B cell (primary cell): Measurements from ENCODE around the gene VSTM5. TPM values are rescaled to one million over a fixed set of nuclear protein-coding genes. Genes with fewer than 3 reads are reported as not detected.

Experiments used
- ATAC-seq: fragments of 200-7000 bp; cut with Tn5 transposase; one replicate; pipeline ENCODE4 v1.10.0; 2021; ENCODE audit warnings: low read depth, mild to moderate bottlenecking, moderate number of reproducible peaks, moderate library complexity
- CTCF ChIA-PET: fragments of 350-600 bp; sonication (Branson Sonifier 250); formaldehyde crosslinking; loops from one replicate; lab custom pipeline; 2021; ENCODE audit warnings: antibody characterized with exemption, inconsistent platforms; lab: Charles Lee
- POLR2A ChIA-PET: fragments of 350-600 bp; sonication (Branson Sonifier 250); formaldehyde crosslinking; loops from one replicate; lab custom pipeline; 2021; ENCODE audit warnings: antibody characterized with exemption; lab: Charles Lee
- DNase-seq: peaks from one replicate; pipeline ENCODE4 v3.0.0; 2013
- H2AFZ ChIP-seq: 2 replicates; pipeline ENCODE4 v1.6.1; 2012; ENCODE audit warnings: mild to moderate bottlenecking, low read depth, low read length; ENCODE audit not compliant: insufficient read depth, poor library complexity, severe bottlenecking
- H3K27ac ChIP-seq, 2 donors: 1 replicate in 1 of 2; 2 replicates in 1 of 2; pipeline ENCODE4 v1.5.1; 2012 to 2013; ENCODE audit warnings: low read length in 2 of 2, mild to moderate bottlenecking in 2 of 2, moderate library complexity in 1 of 2
- H3K27me3 ChIP-seq, 4 experiments: fragments of 200-600 bp in 1 of 4; sonication (generic) in 1 of 4; replicated peaks in 1 of 4; 1 replicate in 2 of 4; 2 replicates in 2 of 4; pipeline versions ENCODE4 v1.6.1 to v1.7.0; 2013 to 2016; ENCODE audit warnings: low read length in 3 of 4, mild to moderate bottlenecking in 2 of 4, mixed read lengths in 1 of 4, moderate library complexity in 1 of 4; ENCODE audit not compliant: insufficient read depth in 4 of 4, control insufficient read depth in 3 of 4; ENCODE audit errors: control extremely low read depth in 1 of 4
- H3K36me3 ChIP-seq, 2 experiments: replicated peaks in 1 of 2; 1 replicate in 1 of 2; 2 replicates in 1 of 2; pipeline versions ENCODE4 v1.6.1 to v1.7.1; 2013; ENCODE audit warnings: low read length in 1 of 2; ENCODE audit not compliant: insufficient read depth in 2 of 2, control insufficient read depth in 1 of 2; ENCODE audit errors: control extremely low read depth in 1 of 2, extremely low read depth in 1 of 2
- H3K4me1 ChIP-seq, 2 donors: fragments of 200-600 bp in 1 of 2; sonication (generic) in 1 of 2; 1 replicate in 1 of 2; 2 replicates in 1 of 2; pipeline versions ENCODE4 v1.5.1 to v1.6.1; 2013 to 2017; ENCODE audit warnings: low read length in 2 of 2; ENCODE audit not compliant: control insufficient read depth in 2 of 2, insufficient read depth in 2 of 2
- H3K4me2 ChIP-seq: replicated peaks from 2 replicates; pipeline ENCODE3; 2012; ENCODE audit warnings: mild to moderate bottlenecking, low read depth, low read length; ENCODE audit not compliant: poor library complexity, severe bottlenecking
- H3K4me3 ChIP-seq, 5 experiments: fragments of 200-600 bp in 1 of 5; sonication (generic) in 1 of 5; 1 replicate in 3 of 5; 2 replicates in 2 of 5; pipeline versions ENCODE4 v1.5.1 to v1.7.0; 2011 to 2016; ENCODE audit warnings: low read length in 4 of 5, mild to moderate bottlenecking in 4 of 5, low read depth in 2 of 5, control low read depth in 1 of 5, moderate library complexity in 1 of 5; ENCODE audit not compliant: insufficient read depth in 1 of 5; ENCODE audit errors: control extremely low read depth in 1 of 5, extremely low read depth in 1 of 5
- H3K79me2 ChIP-seq: fragments of 200-600 bp; sonication (generic); one replicate; pipeline ENCODE4 v1.6.0; 2016; ENCODE audit warnings: low read length; ENCODE audit not compliant: control insufficient read depth, insufficient read depth
- H3K9ac ChIP-seq: fragments of 200-600 bp; sonication (generic); 2 replicates; pipeline ENCODE4 v1.6.1; 2017; ENCODE audit warnings: mild to moderate bottlenecking, low read length, moderate library complexity
- H3K9me3 ChIP-seq, 3 donors: one replicate each; pipeline versions ENCODE4 v1.6.1 to v1.7.1; 2013; ENCODE audit warnings: low read length in 2 of 3; ENCODE audit not compliant: control insufficient read depth in 2 of 3, insufficient read depth in 1 of 3; ENCODE audit errors: control extremely low read depth in 1 of 3
- H4K20me1 ChIP-seq: 2 replicates; pipeline ENCODE4 v1.6.0; 2012; ENCODE audit warnings: mild to moderate bottlenecking, low read length; ENCODE audit not compliant: insufficient read depth, control insufficient read depth, poor library complexity, severe bottlenecking
- H3K27ac Mint-ChIP-seq: one replicate; pipeline ENCODE4 v1.8.0; 2021; ENCODE audit warnings: mixed read lengths
- H3K27me3 Mint-ChIP-seq: one replicate; pipeline ENCODE4 v1.8.0; 2021; ENCODE audit warnings: mixed read lengths
- H3K4me1 Mint-ChIP-seq: one replicate; pipeline ENCODE4 v1.8.0; 2021; ENCODE audit warnings: mixed read lengths
- H3K4me3 Mint-ChIP-seq: one replicate; pipeline ENCODE4 v1.8.0; 2021; ENCODE audit warnings: mixed read lengths
- H3K9me3 Mint-ChIP-seq: one replicate; pipeline ENCODE4 v1.8.0; 2022; ENCODE audit warnings: mixed read lengths; ENCODE audit not compliant: insufficient read depth
- EZH2 ChIP-seq: IDR thresholded peaks from 2 replicates; pipeline ENCODE4 v1.6.1; 2012; ENCODE audit warnings: borderline replicate concordance, low read depth, mild to moderate bottlenecking, moderate library complexity, low read length; ENCODE audit not compliant: insufficient read depth, poor library complexity, severe bottlenecking
- WGBS: methylation state at CpG from one replicate; pipeline ENCODE4 v1.1.5; 2013; ENCODE audit warnings: missing lambda C conversion rate; ENCODE audit not compliant: insufficient coverage; 5-methylcytosine and 5-hydroxymethylcytosine counted together
- intact Hi-C: fragments of 100-400 bp; cut with micrococcal nuclease; formaldehyde crosslinking; loops from one replicate; pipeline ENCODE4 v1.10.0; 2022
- polyA plus RNA-seq: library from polyadenylated mRNA; depleted of rRNA; stranded (reverse); fragments of >200 nt; gene quantifications from 2 replicates; pipeline ENCODE4 v1.2.3, GENCODE V29; 2012
- total RNA-seq, 2 donors: library from RNA; stranded (reverse); fragments of 120-200 nt in 1 of 2; gene quantifications; 1 replicate in 1 of 2; 2 replicates in 1 of 2; pipeline versions ENCODE4 v1.2.3 to v1.2.4, GENCODE V29; 2013 to 2022
- TF ChIP-seq, protein P1 (sequence below): fragments of 200-600 bp; IDR thresholded peaks from one replicate; pipeline ENCODE4 v1.8.0; 2022; ENCODE audit warnings: antibody characterized with exemption, mild to moderate bottlenecking

VSTM5 gene
- total and polyA plus RNA-seq, 2 donors (not counting 1 experiment from before 2014, with no cell fraction given): not detected

DNA sequence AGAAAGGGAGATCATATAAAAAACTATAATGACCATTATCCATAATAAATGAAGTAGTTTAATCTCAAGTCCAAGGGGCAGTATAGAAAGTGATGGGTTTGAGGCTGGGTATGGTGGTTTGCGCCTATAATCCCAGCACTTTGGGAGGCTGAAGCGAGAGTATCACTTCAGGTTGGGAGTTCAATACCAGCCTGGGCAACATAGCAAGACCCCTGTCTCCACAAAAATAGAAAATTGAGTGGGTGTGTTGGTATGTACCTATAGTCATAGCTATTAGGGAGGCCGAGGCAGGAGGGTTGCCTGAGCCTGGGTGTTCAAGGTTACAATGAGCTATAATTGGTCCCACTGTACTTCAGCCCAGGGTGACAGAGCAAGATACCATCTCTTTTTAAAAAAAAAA is 42.4 kb downstream of the VSTM5 start:
- no peaks in the 10 kb centered on the region for H3K27me3 Mint-ChIP-seq
- H3K27ac ChIP-seq: no peak overlapping the region
- H3K4me3 Mint-ChIP-seq: no peak overlapping the region
- peaks cover 18% of the 10 kb centered on the region for H4K20me1 ChIP-seq
- no peaks in the 10 kb centered on the region for H3K79me2 ChIP-seq
- no peaks in the 10 kb centered on the region for H3K9me3 Mint-ChIP-seq
- no peak for ATAC-seq
- intact Hi-C loops: no loop called here
- H3K4me1 Mint-ChIP-seq: no peaks in the 10 kb centered on the region
- no peak overlapping the region for H2AFZ ChIP-seq
- no peak for TF ChIP-seq EZH2
- TF ChIP-seq, protein P1, sequence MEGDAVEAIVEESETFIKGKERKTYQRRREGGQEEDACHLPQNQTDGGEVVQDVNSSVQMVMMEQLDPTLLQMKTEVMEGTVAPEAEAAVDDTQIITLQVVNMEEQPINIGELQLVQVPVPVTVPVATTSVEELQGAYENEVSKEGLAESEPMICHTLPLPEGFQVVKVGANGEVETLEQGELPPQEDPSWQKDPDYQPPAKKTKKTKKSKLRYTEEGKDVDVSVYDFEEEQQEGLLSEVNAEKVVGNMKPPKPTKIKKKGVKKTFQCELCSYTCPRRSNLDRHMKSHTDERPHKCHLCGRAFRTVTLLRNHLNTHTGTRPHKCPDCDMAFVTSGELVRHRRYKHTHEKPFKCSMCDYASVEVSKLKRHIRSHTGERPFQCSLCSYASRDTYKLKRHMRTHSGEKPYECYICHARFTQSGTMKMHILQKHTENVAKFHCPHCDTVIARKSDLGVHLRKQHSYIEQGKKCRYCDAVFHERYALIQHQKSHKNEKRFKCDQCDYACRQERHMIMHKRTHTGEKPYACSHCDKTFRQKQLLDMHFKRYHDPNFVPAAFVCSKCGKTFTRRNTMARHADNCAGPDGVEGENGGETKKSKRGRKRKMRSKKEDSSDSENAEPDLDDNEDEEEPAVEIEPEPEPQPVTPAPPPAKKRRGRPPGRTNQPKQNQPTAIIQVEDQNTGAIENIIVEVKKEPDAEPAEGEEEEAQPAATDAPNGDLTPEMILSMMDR: no peak
- no peaks in the 10 kb centered on the region for H3K27me3 ChIP-seq
- H3K4me3 ChIP-seq: no peak overlapping the region
- no peaks in the 10 kb centered on the region for H3K4me1 ChIP-seq
- H3K27ac Mint-ChIP-seq: no peak overlapping the region
- DNase-seq: no peak
- H3K9ac ChIP-seq: no peak overlapping the region
- CTCF ChIA-PET: interaction anchor here (0.8 kb wide), 1 partner anchor 10 kb away, joined by 4 read pairs; no protein-coding TSS in a partner anchor
- H3K9me3 ChIP-seq: no peaks in the 10 kb centered on the region
- no CpG with 5 or more reads among the region's 3 CpGs for WGBS
- no peak overlapping the region for H3K4me2 ChIP-seq
- POLR2A ChIA-PET: no interaction called here
- H3K36me3 ChIP-seq: peaks cover 17 to 80% of the 10 kb centered on the region in 2 experiments

DNA sequence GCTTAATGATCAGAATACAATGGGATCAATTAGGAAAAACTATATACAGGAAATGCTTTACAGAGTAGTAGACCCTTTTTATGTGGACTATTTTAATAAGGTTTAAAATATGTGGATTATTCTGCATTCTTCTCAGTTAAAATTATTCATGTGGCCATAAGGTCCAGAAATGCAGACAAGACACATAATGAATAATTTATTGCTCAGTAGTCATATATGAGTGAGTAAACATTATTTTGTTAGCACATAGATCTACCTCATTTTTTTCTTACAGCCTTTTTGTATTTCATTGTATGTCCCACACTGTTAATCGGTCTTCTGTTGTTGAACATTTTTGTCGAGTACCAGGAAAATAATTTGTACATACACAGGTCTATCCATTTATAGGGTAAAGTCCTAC is 45.5 kb downstream of the VSTM5 start:
- no peak for TF ChIP-seq EZH2
- TF ChIP-seq, protein P1: no peak
- DNase-seq: no peak
- Mint-ChIP-seq H3K4me3 (no peak overlapping the region), H3K4me1 (no peaks in the 10 kb centered on the region), H3K9me3 (no peaks in the 10 kb centered on the region), H3K27ac (no peak overlapping the region), H3K27me3 (no peaks in the 10 kb centered on the region)
- POLR2A ChIA-PET: no interaction called here
- no peak overlapping the region for H3K9ac ChIP-seq
- WGBS: no CpG with 5 or more reads among the region's 2 CpGs
- no peaks in the 10 kb centered on the region for H3K4me1 ChIP-seq
- no peak overlapping the region for H3K27ac ChIP-seq
- H3K4me3 ChIP-seq: no peak overlapping the region
- ATAC-seq: no peak
- peaks cover 36% of the 10 kb centered on the region for H4K20me1 ChIP-seq
- CTCF ChIA-PET: no interaction called here
- H2AFZ ChIP-seq: no peak overlapping the region
- H3K9me3 ChIP-seq: no peaks in the 10 kb centered on the region
- H3K4me2 ChIP-seq: no peak overlapping the region
- peaks cover 6% of the 10 kb centered on the region for H3K79me2 ChIP-seq
- intact Hi-C loops: no loop called here
- peaks cover 11 to 82% of the 10 kb centered on the region in 2 experiments for H3K36me3 ChIP-seq
- H3K27me3 ChIP-seq: no peaks in the 10 kb centered on the region
